Omental fat pad (tissue), 4 donors: Measurements from ENCODE around the gene PTP4A1. TPM values are rescaled to one million over a fixed set of nuclear protein-coding genes. Genes with fewer than 3 reads are reported as not detected.

Source experiments
- ATAC-seq: fragments of 150-250 bp; one replicate; pipeline ENCODE4 v1.9.1; 2016; ENCODE audit warnings: mild to moderate bottlenecking, moderate library complexity; ENCODE audit not compliant: low FRiP score
- DNase-seq: peaks from one replicate; pipeline ENCODE4 v3.0.0-alpha.2; 2019; ENCODE audit warnings: low spot score
- CTCF ChIP-seq, 3 donors: fragments of 450-650 bp; IDR thresholded peaks; one replicate each; pipeline ENCODE4 v1.5.1; 2016 to 2017; ENCODE audit warnings: antibody characterized with exemption in 3 of 3, mild to moderate bottlenecking in 3 of 3, moderate library complexity in 2 of 3
- total RNA-seq, 4 donors: library from RNA; depleted of rRNA; stranded (reverse); fragments of >200 nt; gene quantifications; one replicate each; pipeline ENCODE4 v1.1.0, GENCODE V29; 2016

PTP4A1 gene
- total RNA-seq, 4 donors from 2014 or later, result 24.7 to 43.6 (median 33.8) TPM

- DNase-seq, result no peak
- ATAC-seq, result no peak
- TF ChIP-seq CTCF (IDR thresholded peaks at IDR 0.05), result no peak
Measured at GRCh38 chr6:63530182-63530581, 42.1 kb upstream of the PTP4A1 start.

GRCh38 chr6:63530991-63531390, 41.3 kb upstream of the PTP4A1 start:
- ATAC-seq (no peak), DNase-seq (no peak)

GRCh38 chr6:63533026-63533425, 39.3 kb upstream of the PTP4A1 start:
- no peak for DNase-seq
- ATAC-seq, result no peak
- TF ChIP-seq CTCF (IDR thresholded peaks at IDR 0.05), result no peak

More at GRCh38 chr6:63530991-63531390, 41.3 kb upstream of the PTP4A1 start:
- no peak for TF ChIP-seq CTCF (IDR thresholded peaks at IDR 0.05)

GRCh38 chr6:63533952-63534351, 38.3 kb upstream of the PTP4A1 start:
- no peak for ATAC-seq
- no peak for TF ChIP-seq CTCF (IDR thresholded peaks at IDR 0.05)
- no peak for DNase-seq

- DNase-seq, result no peak
- no peak for TF ChIP-seq CTCF (IDR thresholded peaks at IDR 0.05)
- ATAC-seq, result no peak
Measured at GRCh38 chr6:63537201-63537958, 34.9 kb upstream of the PTP4A1 start.

GRCh38 chr6:63537959-63538300, 34.4 kb upstream of the PTP4A1 start:
- no peak for TF ChIP-seq CTCF (IDR thresholded peaks at IDR 0.05)
- ATAC-seq, result no peak
- DNase-seq, result no peak

- no peak for TF ChIP-seq CTCF (IDR thresholded peaks at IDR 0.05)
- ATAC-seq, result no peak
- no peak for DNase-seq
Measured at GRCh38 chr6:63538550-63538949, 33.7 kb upstream of the PTP4A1 start.
